Lower leg skin (tissue), 4 donors: ENCODE results near the gene COL17A1. TPM values are rescaled to one million over a fixed set of nuclear protein-coding genes. Genes with fewer than 3 reads are reported as not detected.

Experiments used
- DNase-seq, 2 donors: peaks; one replicate each; pipeline ENCODE4 v3.0.0-alpha.2; 2019; ENCODE audit warnings: low spot score in 2 of 2
- H3K4me3 ChIP-seq: fragments of 200-600 bp; sonication (generic); 2 replicates; pipeline ENCODE4 v1.5.1; 2017; ENCODE audit warnings: mild to moderate bottlenecking, low read depth; ENCODE audit not compliant: poor library complexity, severe bottlenecking
- POLR2A ChIP-seq, 2 donors: fragments of 450-650 bp; IDR thresholded peaks; one replicate each; pipeline ENCODE4 v1.6.1; 2016 to 2017; ENCODE audit warnings: antibody characterized with exemption in 2 of 2, mild to moderate bottlenecking in 1 of 2, moderate library complexity in 1 of 2
- WGBS, 2 donors: methylation state at CpG; one replicate each; pipeline ENCODE4 v1.1.5; 2018; 5-methylcytosine and 5-hydroxymethylcytosine counted together
- intact Hi-C: fragments of 100-400 bp; cut with DNase I; formaldehyde crosslinking; loops from one replicate; pipeline ENCODE4 v1.15.0; 2023; ENCODE audit warnings: low total_unique reads
- total RNA-seq, 4 donors: library from RNA; depleted of rRNA; stranded (reverse); fragments of >200 nt; gene quantifications; one replicate each; pipeline ENCODE4 v1.1.0, GENCODE V29; 2016
- TF ChIP-seq, protein P1 (sequence below), 3 donors: fragments of 450-650 bp; IDR thresholded peaks; one replicate each; pipeline ENCODE4 v1.5.1; 2016; ENCODE audit warnings: antibody characterized with exemption in 3 of 3, mild to moderate bottlenecking in 3 of 3, moderate library complexity in 2 of 3

Gene COL17A1
- total RNA-seq, 4 donors from 2014 or later, result 653 to 1,410 (median 857) TPM

DNA sequence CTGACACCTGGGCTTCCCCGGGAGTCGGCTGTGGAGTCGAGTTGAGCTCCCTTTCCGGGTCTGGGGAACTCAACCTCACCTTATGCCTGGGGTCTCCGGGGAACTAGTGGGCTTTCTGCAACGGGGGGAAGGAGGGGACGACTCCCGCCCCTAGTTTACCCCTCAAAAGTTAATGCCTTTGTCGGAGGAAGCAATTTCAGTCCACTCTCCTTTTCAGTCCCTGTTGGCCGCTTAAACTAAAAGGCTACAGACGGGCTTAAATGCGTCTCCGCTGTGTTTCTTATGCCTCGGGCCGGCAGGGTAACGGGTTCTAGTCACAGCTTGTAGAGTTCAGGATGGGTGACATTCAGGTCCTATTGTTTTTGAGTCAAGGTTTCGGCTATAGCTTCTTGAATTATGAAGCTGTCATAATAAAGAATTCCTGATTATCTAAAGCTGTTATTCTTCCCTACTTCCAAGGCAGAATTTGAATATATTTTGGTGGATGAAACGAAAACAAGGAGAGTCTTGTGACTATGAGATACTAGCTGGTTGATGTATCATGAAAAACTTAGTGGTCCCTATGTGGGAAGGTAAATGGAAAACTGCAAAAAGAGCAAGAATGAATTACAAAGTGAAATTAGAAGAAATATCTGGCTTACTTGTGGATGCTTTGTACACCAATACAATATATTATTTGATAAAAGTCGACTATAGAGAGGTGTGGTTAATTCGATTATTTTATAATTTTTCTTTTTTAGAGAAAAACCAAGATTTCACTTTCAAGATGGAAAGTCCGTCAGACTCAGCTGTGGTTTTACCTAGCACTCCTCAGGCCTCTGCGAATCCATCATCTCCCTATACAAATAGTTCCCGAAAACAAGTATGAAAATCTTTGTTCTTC is 36.8 kb upstream of the COL17A1 start:
- intact Hi-C loops, result no loop called here
- peak in 1 of 2 donors; percentile 87 for DNase-seq
- WGBS, 2 donors, result 16 to 17% methylated on average over 22 to 23 of the region's 23 CpGs
- peak overlapping the region; percentile 46 for H3K4me3 ChIP-seq
- TF ChIP-seq, protein P1, sequence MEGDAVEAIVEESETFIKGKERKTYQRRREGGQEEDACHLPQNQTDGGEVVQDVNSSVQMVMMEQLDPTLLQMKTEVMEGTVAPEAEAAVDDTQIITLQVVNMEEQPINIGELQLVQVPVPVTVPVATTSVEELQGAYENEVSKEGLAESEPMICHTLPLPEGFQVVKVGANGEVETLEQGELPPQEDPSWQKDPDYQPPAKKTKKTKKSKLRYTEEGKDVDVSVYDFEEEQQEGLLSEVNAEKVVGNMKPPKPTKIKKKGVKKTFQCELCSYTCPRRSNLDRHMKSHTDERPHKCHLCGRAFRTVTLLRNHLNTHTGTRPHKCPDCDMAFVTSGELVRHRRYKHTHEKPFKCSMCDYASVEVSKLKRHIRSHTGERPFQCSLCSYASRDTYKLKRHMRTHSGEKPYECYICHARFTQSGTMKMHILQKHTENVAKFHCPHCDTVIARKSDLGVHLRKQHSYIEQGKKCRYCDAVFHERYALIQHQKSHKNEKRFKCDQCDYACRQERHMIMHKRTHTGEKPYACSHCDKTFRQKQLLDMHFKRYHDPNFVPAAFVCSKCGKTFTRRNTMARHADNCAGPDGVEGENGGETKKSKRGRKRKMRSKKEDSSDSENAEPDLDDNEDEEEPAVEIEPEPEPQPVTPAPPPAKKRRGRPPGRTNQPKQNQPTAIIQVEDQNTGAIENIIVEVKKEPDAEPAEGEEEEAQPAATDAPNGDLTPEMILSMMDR (IDR thresholded peaks at IDR 0.05), result no peak
- no peak for TF ChIP-seq POLR2A (IDR thresholded peaks at IDR 0.05)

DNA sequence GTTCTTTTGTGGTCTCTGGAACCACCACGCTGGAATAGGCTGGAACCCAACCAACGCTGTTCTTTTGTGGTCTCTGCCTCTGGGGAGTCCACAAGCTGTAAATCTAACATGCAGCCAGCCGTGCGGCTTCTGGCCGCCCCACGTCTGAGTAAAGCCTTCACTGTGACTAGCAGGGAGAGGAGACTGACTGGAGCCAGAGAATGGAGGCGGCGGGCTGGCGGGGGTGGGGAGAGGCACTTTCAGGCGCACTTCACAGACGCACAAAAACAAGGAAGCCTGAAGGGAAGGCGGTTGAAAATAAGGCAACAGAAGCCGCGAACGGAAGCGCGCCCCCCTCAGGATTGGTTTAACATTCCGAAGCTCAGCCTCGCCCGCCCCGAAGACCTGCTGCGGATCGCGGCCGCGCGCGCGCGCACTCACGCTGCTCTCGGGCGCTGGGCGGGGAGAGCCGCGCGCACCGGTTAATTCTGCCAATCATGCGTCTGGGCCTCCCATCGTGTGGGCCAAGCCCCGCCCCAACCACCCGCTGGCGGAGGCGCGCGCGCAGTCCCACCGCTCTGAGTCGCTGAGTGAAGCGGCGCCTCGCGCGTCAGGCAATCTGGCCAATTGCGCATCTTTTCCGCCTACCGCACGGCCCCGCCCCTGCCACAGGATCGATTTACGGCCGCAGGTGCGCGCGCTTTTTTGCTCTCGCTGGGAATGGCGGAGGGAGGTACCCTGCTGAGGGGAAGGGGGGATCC is 36.0 kb upstream of the COL17A1 start, which contains the start of gene SFR1:
Gene SFR1 (plus strand): TSS at position 687 of the 740 bp plus-strand sequence. CDS start 13 bp downstream, at position 700.
- H3K4me3 ChIP-seq, result peak within 1 kb of the TSS; percentile 62
- WGBS, 2 donors, result 0 to 1% methylated on average over 63 to 65 of the region's 67 CpGs
- TF ChIP-seq, protein P1 (IDR thresholded peaks at IDR 0.05), result peak in 1 of 3 donors; percentile 37
- TF ChIP-seq POLR2A (IDR thresholded peaks at IDR 0.05), result peak in 1 of 2 donors; percentile 37
- peak; percentile 98 to 100 for DNase-seq
- intact Hi-C loops, result no loop called here

DNA sequence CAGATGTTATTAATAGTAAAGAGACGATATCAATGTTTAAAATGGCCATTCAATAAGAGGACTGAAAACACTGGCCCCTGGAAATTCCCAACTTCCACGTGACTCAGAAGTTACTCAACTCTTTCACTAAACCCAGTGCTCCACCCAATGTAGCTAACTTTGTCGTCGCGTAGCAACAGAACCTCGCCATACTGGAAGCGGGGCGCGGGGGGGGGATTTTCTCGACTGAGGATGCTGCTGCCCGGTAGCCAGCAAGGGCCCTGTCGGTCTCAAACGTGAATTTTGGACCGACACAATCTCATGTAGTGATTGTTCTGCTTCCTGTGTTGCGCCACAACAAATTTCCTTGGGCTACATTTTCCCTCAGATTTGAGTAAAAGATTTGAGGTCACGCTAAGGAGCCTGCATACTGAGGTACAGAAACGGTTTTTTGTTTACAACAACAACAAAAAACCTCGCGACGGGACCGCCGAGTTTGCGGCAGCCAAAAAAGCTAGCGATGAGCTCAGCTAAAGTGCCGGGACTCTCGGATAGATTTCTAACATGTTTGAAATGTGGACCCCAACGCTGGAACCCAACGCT is 35.3 kb upstream of the COL17A1 start:
- intact Hi-C loops, result no loop called here
- TF ChIP-seq POLR2A (IDR thresholded peaks at IDR 0.05), result no peak
- TF ChIP-seq, protein P1 (IDR thresholded peaks at IDR 0.05), result no peak
- H3K4me3 ChIP-seq, result peak overlapping the region; percentile 62
- WGBS, 2 donors, result 0% methylated on average over 28 of the region's 28 CpGs
- DNase-seq, result peak; percentile 96 to 98

DNA sequence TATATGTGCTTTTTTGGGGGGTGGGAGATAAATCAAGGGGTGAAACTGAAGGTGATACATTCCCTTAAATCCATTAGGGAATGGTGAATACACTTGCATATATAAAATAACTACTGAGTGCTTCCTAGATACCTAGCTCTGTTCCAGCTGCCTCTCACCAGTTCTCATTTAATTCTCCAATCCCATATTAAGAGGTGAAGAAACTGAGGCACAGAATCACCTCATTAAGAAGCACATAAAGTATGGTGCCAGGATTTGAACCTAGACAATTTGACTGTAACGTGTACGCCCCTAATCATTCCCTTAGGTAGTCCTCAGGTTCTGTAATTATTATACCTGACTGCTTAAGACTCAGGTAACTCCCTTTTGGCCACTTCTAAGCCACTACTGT is 34.8 kb upstream of the COL17A1 start:
- 24 to 27% methylated on average over 2 of the region's 2 CpGs for WGBS, 2 donors
- DNase-seq, result no peak
- H3K4me3 ChIP-seq, result no peak overlapping the region
- intact Hi-C loops, result no loop called here
- TF ChIP-seq, protein P1 (IDR thresholded peaks at IDR 0.05), result no peak
- no peak for TF ChIP-seq POLR2A (IDR thresholded peaks at IDR 0.05)

DNA sequence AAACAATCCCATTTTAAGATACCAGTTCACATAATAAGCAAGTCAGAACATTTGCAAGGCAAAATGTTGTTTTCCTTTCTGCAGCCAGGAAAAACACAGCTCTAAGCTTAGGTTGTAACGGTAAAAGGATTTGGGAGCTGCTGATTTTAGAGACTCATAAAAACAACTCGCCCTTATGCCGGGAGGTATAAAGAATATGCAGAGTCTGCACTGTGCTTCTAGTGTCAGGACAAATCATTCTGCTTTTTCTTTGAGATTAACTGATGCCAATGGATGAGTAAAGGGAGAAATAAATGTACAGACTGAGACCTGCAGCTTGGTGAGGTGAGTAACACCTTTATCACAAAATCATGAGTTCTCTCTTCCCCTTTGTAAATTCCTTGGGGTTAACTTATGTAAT is 34.3 kb upstream of the COL17A1 start:
- TF ChIP-seq, protein P1 (IDR thresholded peaks at IDR 0.05), result no peak
- TF ChIP-seq POLR2A (IDR thresholded peaks at IDR 0.05), result no peak
- intact Hi-C loops, result no loop called here
- H3K4me3 ChIP-seq, result no peak overlapping the region
- DNase-seq, result no peak
- WGBS, 2 donors, result 42 to 43% methylated on average over 3 of the region's 3 CpGs
